Immature natural killer cell (primary cell): Measurements from ENCODE around the gene KDM7A. TPM values are rescaled to one million over a fixed set of nuclear protein-coding genes. Genes with fewer than 3 reads are reported as not detected.
"Not testable (repeated sequence)": the region's sequence is repeated elsewhere in the genome, so short reads cannot be mapped to it uniquely, and the experiment has no call there.

Experiments used
- DNase-seq, 3 donors: peaks; one replicate each; pipeline ENCODE4 v3.0.0; 2022; ENCODE audit warnings: mixed read lengths in 1 of 3
- H3K27ac Mint-ChIP-seq, 6 donors: one replicate each; pipeline ENCODE4 v1.8.0; 2020; ENCODE audit warnings: mixed read lengths in 6 of 6, mild to moderate bottlenecking in 5 of 6, inconsistent platforms in 4 of 6, moderate library complexity in 3 of 6
- H3K27me3 Mint-ChIP-seq, 3 donors: one replicate each; pipeline ENCODE4 v1.8.0; 2020 to 2021; ENCODE audit warnings: low read depth in 3 of 3, mild to moderate bottlenecking in 3 of 3, mixed read lengths in 3 of 3, moderate library complexity in 3 of 3, inconsistent platforms in 1 of 3
- H3K36me3 Mint-ChIP-seq, 3 donors: one replicate each; pipeline ENCODE4 v1.8.0; 2020; ENCODE audit warnings: mixed read lengths in 3 of 3, inconsistent platforms in 2 of 3, mild to moderate bottlenecking in 2 of 3
- H3K4me1 Mint-ChIP-seq, 2 donors: one replicate each; pipeline ENCODE4 v1.8.0; 2020; ENCODE audit warnings: inconsistent platforms in 2 of 2, mild to moderate bottlenecking in 2 of 2, mixed read lengths in 2 of 2, moderate library complexity in 1 of 2
- H3K4me3 Mint-ChIP-seq, 5 donors: one replicate each; pipeline ENCODE4 v1.8.0; 2020; ENCODE audit warnings: mild to moderate bottlenecking in 5 of 5, mixed read lengths in 5 of 5, inconsistent platforms in 3 of 5, moderate library complexity in 3 of 5
- H3K9me3 Mint-ChIP-seq, 6 donors: one replicate each; pipeline ENCODE4 v1.8.0; 2020; ENCODE audit warnings: mild to moderate bottlenecking in 6 of 6, mixed read lengths in 6 of 6, inconsistent platforms in 4 of 6, moderate library complexity in 3 of 6
- polyA plus RNA-seq, 3 donors: library from polyadenylated mRNA; unstranded; fragments of 300-500 nt; fragmentation: Illumina TruSeq; gene quantifications; one replicate each; pipeline ENCODE4 v1.2.3, GENCODE V29; 2021

The KDM7A gene
- polyA plus RNA-seq, 3 donors from 2014 or later = 3.0 to 4.7 (median 4.5) TPM

DNA sequence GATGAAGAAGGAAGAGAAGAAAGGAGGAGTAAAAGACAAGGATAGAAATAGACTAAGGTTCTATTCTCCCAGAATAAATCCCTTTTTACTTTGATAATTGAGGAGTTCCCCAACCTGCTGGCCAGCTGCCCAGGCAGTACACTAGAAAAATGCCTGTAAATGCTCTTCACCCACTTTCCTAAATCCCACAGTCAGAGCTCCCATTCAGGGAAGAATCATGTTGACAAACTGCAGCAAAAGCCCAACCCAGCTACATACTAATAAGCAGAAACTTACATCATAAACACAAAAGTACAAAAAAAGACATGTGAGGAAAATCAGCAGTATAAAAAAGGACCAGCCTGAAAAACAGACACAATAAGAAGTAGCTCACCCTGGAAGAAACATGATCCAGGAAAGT is 15.8 kb upstream of the KDM7A start:
- Mint-ChIP-seq H3K36me3 (peaks cover 0 to 5% (median 0%) of the 10 kb centered on the region in 3 donors), H3K27ac (peak overlapping the region in 1 of 6 donors; percentile 25)

DNA sequence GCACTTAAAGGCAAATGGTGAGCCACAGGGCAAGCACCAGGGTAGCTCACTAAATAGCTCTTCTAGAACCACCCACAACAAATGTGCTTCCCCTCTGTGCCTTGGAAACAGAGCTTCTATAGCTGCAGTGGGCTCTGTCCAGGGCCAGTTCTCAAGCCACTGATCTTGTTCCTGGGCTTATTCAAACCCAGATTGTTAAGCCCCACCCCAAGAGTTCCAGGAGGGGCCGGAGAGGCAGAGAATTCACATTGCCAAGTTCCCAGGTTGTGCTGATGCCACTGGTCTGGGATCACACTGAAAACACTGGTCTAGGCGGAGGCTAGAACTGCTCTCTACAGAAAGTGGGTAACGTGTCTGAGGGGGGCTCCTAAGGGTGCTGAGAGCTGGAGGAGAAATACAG is 15.4 kb upstream of the KDM7A start:
- Mint-ChIP-seq H3K4me3 (no peak overlapping the region), H3K4me1 (no peaks in the 10 kb centered on the region), H3K27ac (no peak overlapping the region), H3K9me3 (no peaks in the 10 kb centered on the region), H3K36me3 (peaks cover 0 to 5% (median 0%) of the 10 kb centered on the region in 3 donors), H3K27me3 (peaks cover 0 to 5% (median 1%) of the 10 kb centered on the region in 3 donors)
- no peak for DNase-seq

More for the DNA sequence above, 15.8 kb upstream of the KDM7A start:
- Mint-ChIP-seq H3K4me1 (no peaks in the 10 kb centered on the region), H3K9me3 (no peaks in the 10 kb centered on the region), H3K4me3 (no peak overlapping the region), H3K27me3 (peaks cover 0 to 5% (median 1%) of the 10 kb centered on the region in 3 donors)
- DNase-seq = no peak

GRCh38 chr7:140190588-140190987 is 13.8 kb upstream of the KDM7A start:
- H3K27ac Mint-ChIP-seq = no peak overlapping the region
- no peaks in the 10 kb centered on the region for H3K9me3 Mint-ChIP-seq
- H3K4me1 Mint-ChIP-seq = no peaks in the 10 kb centered on the region
- peaks cover 1 to 6% (median 3%) of the 10 kb centered on the region in 3 donors for H3K27me3 Mint-ChIP-seq
- H3K36me3 Mint-ChIP-seq = no peaks in the 10 kb centered on the region
- H3K4me3 Mint-ChIP-seq = no peak overlapping the region
- no peak for DNase-seq

DNA sequence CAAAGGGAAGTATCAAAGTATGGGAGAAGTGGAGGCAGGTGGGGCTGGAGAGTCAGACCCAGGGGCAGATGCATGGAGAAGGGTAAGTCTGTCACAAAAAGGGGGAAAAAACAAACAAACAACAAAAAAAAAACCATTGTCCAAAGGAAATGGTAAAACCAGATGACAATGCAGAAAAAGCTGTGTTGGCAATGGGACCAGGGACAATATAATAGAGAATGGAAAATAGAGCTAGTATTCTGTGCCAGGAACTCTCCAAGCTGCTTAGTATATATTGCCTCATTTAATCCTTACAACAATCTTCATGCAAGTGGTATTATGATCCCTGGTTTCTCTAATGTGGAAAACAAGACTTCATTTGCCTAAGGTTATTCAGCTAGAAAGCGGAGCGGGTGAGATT is 13.1 kb upstream of the KDM7A start:
- no peaks in the 10 kb centered on the region for H3K9me3 Mint-ChIP-seq
- no peak overlapping the region for H3K27ac Mint-ChIP-seq
- DNase-seq = no peak
- H3K36me3 Mint-ChIP-seq = no peaks in the 10 kb centered on the region
- no peak overlapping the region for H3K4me3 Mint-ChIP-seq
- no peaks in the 10 kb centered on the region for H3K4me1 Mint-ChIP-seq
- H3K27me3 Mint-ChIP-seq = peaks cover 1 to 8% (median 6%) of the 10 kb centered on the region in 3 donors

DNA sequence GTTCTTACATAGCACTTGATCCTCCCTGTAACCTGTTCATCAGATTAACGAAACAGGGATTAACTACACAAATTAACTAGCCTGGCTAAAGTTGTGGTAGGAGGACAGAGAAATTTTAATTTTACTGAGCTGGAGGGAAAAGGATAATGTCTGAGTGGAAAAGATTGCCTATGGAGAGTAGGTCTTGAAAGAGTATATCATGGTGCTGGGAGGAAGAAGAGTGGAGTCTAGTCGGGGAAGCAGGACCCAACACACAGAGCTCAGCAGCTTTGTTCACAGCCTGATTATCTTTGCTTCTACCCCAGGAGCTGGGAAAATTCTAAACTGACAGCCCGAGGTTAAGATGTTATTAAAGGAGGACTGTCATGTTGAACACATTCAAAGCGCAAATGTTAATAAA is 6.1 kb upstream of the KDM7A start:
- Mint-ChIP-seq H3K4me3 (no peak overlapping the region), H3K9me3 (no peaks in the 10 kb centered on the region), H3K27ac (no peak overlapping the region), H3K36me3 (no peaks in the 10 kb centered on the region), H3K4me1 (peaks cover 5 to 14% of the 10 kb centered on the region in 2 donors), H3K27me3 (peaks cover 10 to 17% (median 17%) of the 10 kb centered on the region in 3 donors)
- DNase-seq = no peak

GRCh38 chr7:140179339-140179738 is 2.6 kb upstream of the KDM7A start:
- Mint-ChIP-seq H3K27ac (no peak overlapping the region), H3K4me3 (peak overlapping the region in 2 of 5 donors; percentile 5 to 43), H3K36me3 (no peaks in the 10 kb centered on the region)

DNA sequence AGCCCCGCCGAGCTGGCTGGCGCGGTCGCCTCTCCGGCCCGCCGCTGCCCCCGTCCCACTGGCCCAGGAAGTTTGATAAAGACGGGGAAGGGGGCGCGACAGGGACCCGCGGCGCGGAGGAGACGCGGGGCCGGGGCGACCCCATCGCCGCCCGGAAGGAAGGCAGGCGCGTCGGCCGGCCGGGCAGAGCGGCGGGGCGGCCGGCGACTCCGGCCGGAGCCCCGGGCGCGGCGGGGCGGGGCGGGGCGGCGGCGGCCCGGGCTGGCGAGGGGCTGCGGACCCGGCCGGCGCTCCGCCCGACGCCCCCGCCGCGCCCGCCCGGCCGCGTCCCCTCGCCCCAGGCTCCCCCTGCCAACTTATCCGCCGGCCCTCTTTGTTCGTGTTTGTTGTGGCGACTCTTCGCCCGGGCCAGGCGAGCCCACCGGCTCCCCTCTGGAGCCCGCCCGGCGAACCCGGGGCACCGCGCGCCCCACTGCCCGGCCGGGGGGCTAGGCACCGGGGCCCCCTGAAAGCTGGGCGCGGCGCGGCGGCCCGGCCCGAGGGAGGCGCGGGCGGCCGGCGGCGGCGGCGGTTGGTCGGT is 571 bp downstream of the KDM7A start:
- no peaks in the 10 kb centered on the region for H3K9me3 Mint-ChIP-seq
- H3K27me3 Mint-ChIP-seq = peaks cover 19 to 23% (median 22%) of the 10 kb centered on the region in 3 donors
- no peak for DNase-seq
- H3K4me1 Mint-ChIP-seq = peaks cover 32 to 55% of the 10 kb centered on the region in 2 donors
- no peaks in the 10 kb centered on the region for H3K36me3 Mint-ChIP-seq
- H3K4me3 Mint-ChIP-seq = peak overlapping the region; percentile 62 to 94 (median 90)
- peak overlapping the region in 5 of 6 donors; percentile 84 to 95 (median 94) for H3K27ac Mint-ChIP-seq

More at GRCh38 chr7:140179339-140179738, 2.6 kb upstream of the KDM7A start:
- Mint-ChIP-seq H3K27me3 (peaks cover 27 to 31% (median 27%) of the 10 kb centered on the region in 3 donors), H3K4me1 (peaks cover 23 to 33% of the 10 kb centered on the region in 2 donors), H3K9me3 (no peaks in the 10 kb centered on the region)
- DNase-seq = no peak

GRCh38 chr7:140175221-140176121 is 1.3 kb downstream of the KDM7A start:
- no peaks in the 10 kb centered on the region for H3K36me3 Mint-ChIP-seq
- H3K27ac Mint-ChIP-seq = peak overlapping the region; percentile 84 to 95 (median 92)
- no peaks in the 10 kb centered on the region for H3K9me3 Mint-ChIP-seq
- H3K27me3 Mint-ChIP-seq = peaks cover 19 to 23% (median 22%) of the 10 kb centered on the region in 3 donors
- peaks cover 37 to 61% of the 10 kb centered on the region in 2 donors for H3K4me1 Mint-ChIP-seq
- H3K4me3 Mint-ChIP-seq = peak overlapping the region; percentile 62 to 90 (median 90)
- DNase-seq = peak; percentile 89 to 94 (median 90)

GRCh38 chr7:140174217-140174616 is 2.6 kb downstream of the KDM7A start:
- Mint-ChIP-seq H3K27me3 (peaks cover 19 to 22% (median 22%) of the 10 kb centered on the region in 3 donors), H3K4me1 (peaks cover 40 to 65% of the 10 kb centered on the region in 2 donors), H3K4me3 (no peak overlapping the region), H3K27ac (peak overlapping the region in 2 of 6 donors; percentile 88 to 95), H3K36me3 (no peaks in the 10 kb centered on the region), H3K9me3 (no peaks in the 10 kb centered on the region)
- no peak for DNase-seq

DNA sequence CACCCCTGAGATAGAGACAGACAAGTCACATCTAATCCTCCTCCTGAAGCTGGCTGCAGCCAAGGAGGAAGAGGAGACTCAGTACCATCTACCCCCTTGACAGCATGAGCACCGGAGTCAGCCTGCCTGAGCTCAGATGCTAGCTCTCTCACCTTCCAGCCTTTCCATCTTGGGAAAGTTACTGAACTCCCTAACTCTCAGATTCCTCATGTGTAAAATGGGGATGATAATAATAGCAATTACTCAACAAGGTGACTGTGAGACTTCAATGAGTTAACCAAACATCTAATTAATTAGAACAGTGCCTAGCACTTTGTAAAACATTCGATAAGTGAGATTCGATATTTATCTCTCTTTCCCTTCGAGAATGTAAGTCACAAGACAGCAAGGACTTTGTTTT is 6.4 kb downstream of the KDM7A start:
- H3K4me1 Mint-ChIP-seq = peaks cover 35 to 79% of the 10 kb centered on the region in 2 donors
- no peak overlapping the region for H3K4me3 Mint-ChIP-seq
- no peaks in the 10 kb centered on the region for H3K9me3 Mint-ChIP-seq
- no peak overlapping the region for H3K27ac Mint-ChIP-seq
- H3K27me3 Mint-ChIP-seq = peaks cover 1 to 4% (median 4%) of the 10 kb centered on the region in 3 donors
- DNase-seq = no peak
- H3K36me3 Mint-ChIP-seq = no peaks in the 10 kb centered on the region

- H3K4me3 Mint-ChIP-seq = no peak overlapping the region
- H3K36me3 Mint-ChIP-seq = no peaks in the 10 kb centered on the region
- no peak for DNase-seq
- no peaks in the 10 kb centered on the region for H3K9me3 Mint-ChIP-seq
- H3K4me1 Mint-ChIP-seq = peaks cover 30 to 81% of the 10 kb centered on the region in 2 donors
- H3K27ac Mint-ChIP-seq = peak overlapping the region in 1 of 6 donors; percentile 3
- H3K27me3 Mint-ChIP-seq = peaks cover 0 to 1% (median 0%) of the 10 kb centered on the region in 3 donors
These were observed 8.0 kb downstream of the KDM7A start for GRCh38 chr7:140168816-140169215.

- no peak for DNase-seq
- Mint-ChIP-seq H3K9me3 (no peaks in the 10 kb centered on the region), H3K27me3 (no peaks in the 10 kb centered on the region), H3K4me1 (peaks cover 35 to 89% of the 10 kb centered on the region in 2 donors), H3K36me3 (no peaks in the 10 kb centered on the region), H3K27ac (no peak overlapping the region), H3K4me3 (peak overlapping the region in 1 of 5 donors; percentile 47)
These were observed 11.4 kb downstream of the KDM7A start for GRCh38 chr7:140165422-140165821.

GRCh38 chr7:140162081-140162480 is 14.7 kb downstream of the KDM7A start:
- H3K4me3 Mint-ChIP-seq, H3K27me3 Mint-ChIP-seq, DNase-seq, H3K27ac Mint-ChIP-seq, H3K9me3 Mint-ChIP-seq, H3K36me3 Mint-ChIP-seq: not testable (repeated sequence)
- H3K4me1 Mint-ChIP-seq = peaks cover 44 to 79% of the 10 kb centered on the region in 2 donors

DNA sequence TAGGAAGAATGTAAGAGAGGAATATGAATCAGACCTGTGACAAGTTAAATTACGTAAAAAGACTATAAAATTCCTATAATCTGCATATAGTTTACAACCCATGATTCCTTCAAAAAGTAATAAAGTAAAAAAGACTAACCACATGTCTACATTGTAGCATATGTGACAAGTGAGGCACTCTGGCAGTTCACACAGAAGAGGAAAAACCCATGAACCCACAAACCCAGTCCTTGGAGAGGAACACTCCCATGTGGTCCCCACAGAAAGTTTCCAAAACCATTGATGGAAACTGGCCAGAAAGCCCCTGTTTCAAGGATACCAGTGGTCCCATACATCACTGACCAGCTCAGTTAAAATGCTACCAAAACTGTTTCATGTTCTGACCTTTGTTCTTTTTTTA is 15.7 kb downstream of the KDM7A start:
- H3K27me3 Mint-ChIP-seq = no peaks in the 10 kb centered on the region
- no peak for DNase-seq
- no peaks in the 10 kb centered on the region for H3K36me3 Mint-ChIP-seq
- peak overlapping the region in 1 of 6 donors; percentile 54 for H3K27ac Mint-ChIP-seq
- no peak overlapping the region for H3K4me3 Mint-ChIP-seq
- no peaks in the 10 kb centered on the region for H3K9me3 Mint-ChIP-seq
- peaks cover 52 to 82% of the 10 kb centered on the region in 2 donors for H3K4me1 Mint-ChIP-seq
